Activated CD4-positive, CD25-positive, alpha-beta regulatory T cell (primary cell): ENCODE data around the gene MLLT10.
"Not testable (repeated sequence)": the region's sequence is repeated elsewhere in the genome, so short reads cannot be mapped to it uniquely, and the experiment has no call there.

Experiments used
- DNase-seq, 4 experiments: peaks; one replicate each; lab custom pipeline; 2025; lab: John Stamatoyannopoulos, UW

Gene MLLT10

GRCh38 chr10:21528236-21529031 is 5.6 kb upstream of the MLLT10 start:
- no peak for DNase-seq

GRCh38 chr10:21529032-21529910 is 4.8 kb upstream of the MLLT10 start:
- DNase-seq = no peak

- DNase-seq = no peak
These were observed 3.9 kb upstream of the MLLT10 start for GRCh38 chr10:21530168-21530567.

- DNase-seq = no peak
These were observed 3.4 kb upstream of the MLLT10 start for GRCh38 chr10:21530641-21531040.

GRCh38 chr10:21531164-21531563 is 2.9 kb upstream of the MLLT10 start:
- no peak for DNase-seq

GRCh38 chr10:21532694-21533466 is 1.2 kb upstream of the MLLT10 start:
- no peak for DNase-seq

GRCh38 chr10:21534280-21534586 is 201 bp downstream of the MLLT10 start:
- DNase-seq = no peak

GRCh38 chr10:21534604-21535493 is 817 bp downstream of the MLLT10 start:
- DNase-seq = peak; percentile 16 to 35 (median 26)

- no peak for DNase-seq
These were observed 1.5 kb downstream of the MLLT10 start for GRCh38 chr10:21535494-21535965.

GRCh38 chr10:21535976-21536375 is 1.9 kb downstream of the MLLT10 start:
- DNase-seq = not testable (repeated sequence)

GRCh38 chr10:21536874-21537273 is 2.8 kb downstream of the MLLT10 start:
- no peak for DNase-seq

GRCh38 chr10:21540701-21541100 is 6.7 kb downstream of the MLLT10 start:
- not testable (repeated sequence) for DNase-seq

GRCh38 chr10:21547246-21547645 is 13.2 kb downstream of the MLLT10 start:
- no peak for DNase-seq

- DNase-seq = no peak
These were observed 18.6 kb downstream of the MLLT10 start for GRCh38 chr10:21552638-21553037.

- DNase-seq = no peak
These were observed 22.5 kb downstream of the MLLT10 start for GRCh38 chr10:21556527-21556926.

- DNase-seq = not testable (repeated sequence)
These were observed 25.0 kb downstream of the MLLT10 start for GRCh38 chr10:21558984-21559383.

GRCh38 chr10:21570761-21571521 is 36.9 kb downstream of the MLLT10 start:
- DNase-seq = no peak

- DNase-seq = no peak
These were observed 38.5 kb downstream of the MLLT10 start for GRCh38 chr10:21572578-21572977.

GRCh38 chr10:21574514-21574913 is 40.5 kb downstream of the MLLT10 start:
- not testable (repeated sequence) for DNase-seq

GRCh38 chr10:21579291-21579690 is 45.3 kb downstream of the MLLT10 start:
- no peak for DNase-seq
